GM21825 (cell line): Measurements from ENCODE around the gene GGT7.
A peak's percentile ranks its signal among the peaks of the same experiment; 100 is the strongest.
"Not testable (repeated sequence)": the region's sequence is repeated elsewhere in the genome, so short reads cannot be mapped to it uniquely, and the experiment has no call there.

ENCODE experiments used
- ATAC-seq: cut with Tn5 transposase; IDR thresholded peaks from one replicate; pipeline ENCODE4 v1.9.1; 2021; ENCODE audit warnings: mild to moderate bottlenecking, moderate library complexity; ENCODE audit not compliant: unreplicated experiment

Gene GGT7

DNA sequence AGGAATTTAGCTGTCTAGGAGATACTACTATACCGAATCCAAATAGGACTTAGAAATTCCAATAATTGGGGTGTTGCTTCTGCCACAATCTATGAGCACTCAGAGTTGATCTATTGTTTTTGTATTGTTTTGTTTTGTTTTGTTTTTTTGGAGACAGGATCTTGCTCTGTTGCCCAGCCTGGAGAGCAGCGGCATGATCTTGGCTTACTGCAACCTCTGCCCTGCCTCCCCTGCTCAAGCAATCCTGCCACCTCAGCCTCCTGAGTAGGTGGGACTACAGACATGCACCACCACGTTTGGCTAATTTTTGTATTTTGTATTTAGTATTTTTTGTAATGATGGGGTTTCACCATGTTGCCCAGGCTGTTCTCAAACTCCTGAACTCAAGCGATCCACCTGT lies 11.2 kb upstream of the GGT7 start:
- ATAC-seq = no peak

DNA sequence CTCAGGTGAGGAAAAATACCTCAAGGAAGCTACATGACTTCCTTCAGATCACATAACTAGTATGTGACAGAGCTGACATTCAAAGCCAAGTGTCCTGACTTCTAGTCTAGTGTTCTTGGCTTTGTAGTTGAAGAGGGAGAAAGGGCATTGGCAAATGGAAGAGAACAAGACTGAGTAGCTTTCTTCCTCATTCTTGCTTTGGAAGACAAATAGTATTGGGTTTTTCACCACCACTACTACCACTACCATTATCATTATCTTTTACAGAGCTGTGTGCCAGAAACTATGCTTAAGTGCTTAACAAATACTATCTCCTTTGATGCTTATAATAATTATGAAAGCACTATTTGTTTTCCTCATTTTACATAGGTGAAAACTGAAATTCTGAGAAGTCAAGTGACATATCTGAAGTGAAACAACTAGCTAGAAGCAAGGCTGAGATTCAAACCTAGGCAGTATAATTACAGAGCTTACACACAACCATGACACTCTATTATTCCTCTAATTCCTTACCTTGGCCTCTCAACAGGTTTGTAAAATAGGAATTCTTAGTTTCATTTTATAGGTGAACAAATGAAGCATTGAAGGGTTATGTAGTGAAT lies 10.5 kb upstream of the GGT7 start:
- no peak for ATAC-seq

DNA sequence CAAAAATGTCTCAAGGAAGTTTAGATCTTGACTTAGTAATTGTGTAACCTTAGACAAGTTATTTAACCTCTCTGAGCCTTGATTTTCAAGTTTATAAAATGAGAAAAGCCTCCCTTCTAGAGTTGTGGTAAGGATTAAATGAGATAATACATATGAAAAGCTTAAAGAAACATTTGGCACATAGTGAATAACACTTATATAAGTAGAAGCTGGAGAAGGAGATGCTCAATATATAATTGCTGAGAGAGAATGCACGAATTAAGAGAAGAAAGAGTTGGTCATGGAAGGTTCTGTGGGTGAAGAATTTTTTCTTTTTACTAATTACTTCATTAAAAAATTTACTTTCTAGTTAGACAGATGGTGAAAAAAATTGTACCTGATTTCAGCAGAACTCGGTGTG lies 9.0 kb upstream of the GGT7 start:
- no peak for ATAC-seq

DNA sequence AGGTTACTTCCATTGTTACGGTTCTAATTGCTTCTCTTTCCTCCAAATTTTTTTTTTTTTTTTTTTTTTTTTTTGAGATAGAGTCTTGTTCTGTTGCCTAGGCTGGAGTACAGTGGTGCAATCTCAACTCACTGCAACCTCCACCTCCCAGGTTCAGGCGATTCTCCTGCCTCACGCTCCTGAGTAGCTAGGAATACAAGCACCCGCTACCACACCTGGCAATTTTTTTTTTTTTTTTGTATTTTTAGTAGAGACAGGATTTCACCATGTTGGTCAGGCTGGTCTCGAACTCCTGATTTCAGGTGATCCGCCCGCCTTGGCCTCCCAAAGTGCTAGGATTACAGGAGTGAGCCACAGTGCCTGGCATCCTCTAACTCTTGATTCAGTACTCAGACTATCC lies 8.3 kb upstream of the GGT7 start:
- not testable (repeated sequence) for ATAC-seq

DNA sequence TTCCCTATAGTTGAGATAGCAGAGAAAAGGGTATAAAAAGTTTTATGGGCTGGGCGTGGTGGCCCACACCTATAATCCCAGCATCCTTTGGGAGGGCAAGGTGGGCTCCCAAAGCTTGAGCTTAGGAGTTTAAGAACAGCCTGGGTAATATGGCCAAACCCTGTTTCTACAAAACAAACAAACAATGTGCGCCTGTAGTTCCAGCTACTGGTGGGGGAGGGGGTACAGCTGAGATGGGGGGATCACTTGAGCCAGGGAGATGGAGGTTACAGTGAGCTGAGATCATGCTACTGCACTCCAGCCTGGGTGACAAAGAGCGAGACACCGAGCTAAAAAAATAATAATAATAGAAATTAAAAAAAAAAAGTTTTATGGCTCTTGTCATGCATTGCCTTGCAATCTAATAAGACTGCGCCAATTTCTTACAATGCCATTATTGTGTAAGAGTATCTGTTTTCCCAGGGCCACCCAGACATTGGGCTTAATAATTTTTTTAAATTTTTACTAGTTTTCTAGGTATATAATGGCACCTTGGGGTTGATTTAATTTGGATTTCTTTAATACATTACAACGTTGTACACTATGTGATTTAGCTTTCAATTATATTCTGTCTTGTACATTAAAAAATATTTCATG lies 7.7 kb upstream of the GGT7 start:
- no peak for ATAC-seq

DNA sequence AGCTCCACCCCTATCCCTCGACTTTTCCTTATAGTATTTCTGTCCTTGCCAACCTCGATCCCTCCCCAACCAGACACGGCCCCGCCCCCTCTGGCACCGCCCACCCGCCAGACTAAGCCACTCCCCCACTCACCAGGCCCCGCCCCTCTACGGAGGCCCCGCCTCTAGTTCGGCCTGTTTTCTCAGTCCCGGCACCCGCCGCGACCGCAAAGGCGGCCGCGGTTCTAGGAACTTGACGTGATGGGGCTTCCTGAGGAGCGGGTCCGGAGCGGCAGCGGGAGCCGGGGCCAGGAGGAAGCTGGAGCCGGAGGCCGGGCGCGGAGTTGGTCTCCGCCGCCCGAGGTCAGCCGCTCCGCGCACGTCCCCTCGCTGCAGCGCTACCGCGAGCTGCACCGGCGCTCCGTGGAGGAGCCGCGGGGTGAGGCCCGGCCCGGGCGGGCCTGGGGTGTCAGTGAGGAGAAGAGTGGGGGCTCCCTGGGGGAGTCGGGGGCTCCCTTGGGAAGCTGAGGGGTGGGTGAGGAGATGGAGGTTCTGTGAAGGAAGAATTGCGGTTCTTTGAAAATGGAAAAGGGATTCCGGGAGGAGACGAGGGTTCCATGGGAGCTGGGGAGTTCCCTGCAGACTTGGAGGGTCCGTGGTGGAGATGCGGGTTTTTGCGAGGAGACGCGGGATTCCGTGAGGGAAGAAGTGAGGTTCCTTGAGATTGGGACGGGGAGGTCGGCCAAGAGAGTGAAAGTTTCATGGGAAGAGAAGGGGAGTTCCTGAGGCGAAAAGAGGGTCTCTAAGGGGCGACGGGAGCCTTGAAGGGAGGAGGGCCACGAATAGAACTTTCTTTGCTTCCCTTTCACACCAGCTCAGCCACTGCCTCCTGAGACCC lies 4.0 kb upstream of the GGT7 start, which contains the start of gene ACSS2:
Gene ACSS2 (plus strand): TSS at position 207 of the 877 bp plus-strand sequence. CDS start 34 bp downstream, at position 241.
- no peak for ATAC-seq

DNA sequence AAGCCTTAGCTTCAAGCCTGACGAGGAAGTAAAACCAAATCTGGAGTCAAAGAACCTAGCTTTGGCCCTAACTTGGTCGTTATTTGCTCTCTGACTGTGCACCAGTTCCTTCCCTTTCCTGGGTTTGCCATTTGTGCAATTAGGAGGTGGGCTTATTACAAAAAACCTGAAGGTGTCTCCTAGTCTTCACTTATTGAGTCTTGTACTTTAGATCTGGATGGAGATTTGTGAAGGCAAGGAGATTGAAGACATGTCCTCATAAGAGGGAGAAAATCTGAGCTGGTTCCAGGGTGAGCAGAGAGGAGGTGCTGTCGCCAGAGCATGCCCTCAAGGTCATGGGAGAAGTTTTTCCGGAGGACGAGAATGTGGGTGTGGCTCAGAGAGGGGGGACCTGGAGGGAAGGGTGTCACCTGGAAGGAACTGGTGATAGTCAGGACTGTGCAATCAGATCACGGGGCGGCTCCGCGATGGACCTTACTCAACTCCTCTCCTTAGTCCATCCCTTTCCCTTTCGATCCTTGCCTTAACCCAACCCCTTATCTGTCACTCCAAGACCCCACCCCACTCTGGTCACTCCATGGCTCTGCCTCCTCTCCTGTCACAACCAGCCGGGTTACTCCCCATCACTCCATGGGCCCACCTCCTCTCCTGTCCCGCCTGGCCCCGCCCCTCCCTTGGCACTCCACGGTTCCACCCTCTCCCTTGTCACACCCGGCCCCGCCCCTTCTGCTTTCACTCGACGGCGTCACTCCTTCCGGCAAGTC lies 3.2 kb upstream of the GGT7 start:
- ATAC-seq = peak; percentile 69

DNA sequence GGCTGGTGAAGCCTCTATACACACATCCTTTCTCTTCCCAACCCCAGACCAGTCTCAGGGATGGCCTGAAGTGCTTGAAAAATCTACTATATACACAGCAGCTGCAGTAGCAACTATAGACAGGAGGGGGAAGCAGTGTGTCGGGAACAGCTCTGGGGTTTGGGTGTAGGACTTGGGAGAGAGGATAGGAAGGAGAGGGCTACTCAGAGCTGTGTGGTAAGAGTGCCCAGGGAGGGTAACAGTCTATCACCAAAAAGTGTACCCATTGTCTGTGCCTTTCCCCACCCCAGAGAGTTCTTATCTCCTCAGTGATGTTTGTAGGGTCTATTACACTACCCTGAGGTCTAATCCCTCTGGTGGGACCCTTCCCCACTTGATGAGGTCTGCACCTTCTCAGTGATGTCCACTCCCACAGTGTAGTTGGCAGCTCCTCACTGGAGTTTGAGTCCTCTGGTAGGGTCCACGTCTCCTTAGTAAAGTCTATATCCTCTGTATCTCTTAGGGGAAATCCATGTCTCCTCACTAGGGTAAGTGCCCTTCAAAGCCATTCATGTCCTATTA lies 1.5 kb upstream of the GGT7 start:
- no peak for ATAC-seq

DNA sequence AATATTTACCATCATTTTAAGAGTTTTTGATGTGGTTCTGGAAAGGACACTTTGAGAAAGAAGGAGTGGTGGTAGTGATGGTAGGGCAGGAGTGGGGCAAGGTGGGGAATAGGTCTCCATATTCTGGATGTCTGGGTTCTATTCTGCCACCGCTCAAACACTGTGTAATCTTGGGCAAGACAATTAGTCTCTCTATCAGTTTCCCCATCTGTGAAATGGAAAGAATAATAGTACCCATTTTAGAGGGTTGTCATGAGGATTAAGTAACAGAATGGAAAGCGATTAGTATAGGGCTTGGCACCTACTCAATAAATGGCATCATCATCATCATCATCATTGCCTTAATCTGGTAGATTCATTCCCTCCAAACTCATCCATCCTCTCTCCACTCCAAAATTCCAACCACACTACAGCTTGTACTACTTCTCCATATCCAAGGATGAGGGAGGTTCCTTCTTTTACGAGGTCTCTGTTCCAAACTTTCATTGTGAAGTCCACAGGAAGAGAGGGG lies 982 bp upstream of the GGT7 start:
- no peak for ATAC-seq

DNA sequence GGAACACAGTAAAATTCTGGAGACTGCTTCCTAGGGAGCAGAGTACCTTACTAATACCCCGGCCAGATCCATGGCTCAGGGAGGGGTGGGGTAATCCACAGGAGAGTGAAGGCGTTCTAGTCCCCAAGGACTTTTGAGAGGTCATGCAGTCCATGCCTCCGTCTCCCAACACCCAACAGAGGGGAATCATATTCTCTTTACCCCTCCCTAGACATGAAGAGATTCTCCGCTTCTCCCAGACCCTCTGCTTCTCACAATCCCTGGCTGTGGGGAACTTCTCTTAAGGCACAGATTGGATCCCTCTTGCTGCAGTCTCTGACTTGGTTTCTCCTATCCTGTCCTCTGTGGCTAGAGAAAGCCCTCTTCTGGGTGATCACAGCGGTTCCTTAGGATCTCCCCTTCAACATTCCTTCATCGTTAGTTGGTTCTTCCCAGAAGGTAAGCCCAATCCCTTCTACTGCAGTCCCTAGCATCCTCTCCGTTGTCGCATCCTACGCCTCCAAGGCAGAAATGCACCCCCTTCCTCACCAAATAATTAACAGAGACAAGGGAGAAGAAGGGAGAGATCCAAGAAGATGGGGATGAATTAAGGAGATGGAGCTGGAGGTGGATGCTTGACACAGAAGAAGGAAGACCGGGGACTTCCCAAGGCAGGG lies 562 bp downstream of the GGT7 start:
- ATAC-seq = no peak

DNA sequence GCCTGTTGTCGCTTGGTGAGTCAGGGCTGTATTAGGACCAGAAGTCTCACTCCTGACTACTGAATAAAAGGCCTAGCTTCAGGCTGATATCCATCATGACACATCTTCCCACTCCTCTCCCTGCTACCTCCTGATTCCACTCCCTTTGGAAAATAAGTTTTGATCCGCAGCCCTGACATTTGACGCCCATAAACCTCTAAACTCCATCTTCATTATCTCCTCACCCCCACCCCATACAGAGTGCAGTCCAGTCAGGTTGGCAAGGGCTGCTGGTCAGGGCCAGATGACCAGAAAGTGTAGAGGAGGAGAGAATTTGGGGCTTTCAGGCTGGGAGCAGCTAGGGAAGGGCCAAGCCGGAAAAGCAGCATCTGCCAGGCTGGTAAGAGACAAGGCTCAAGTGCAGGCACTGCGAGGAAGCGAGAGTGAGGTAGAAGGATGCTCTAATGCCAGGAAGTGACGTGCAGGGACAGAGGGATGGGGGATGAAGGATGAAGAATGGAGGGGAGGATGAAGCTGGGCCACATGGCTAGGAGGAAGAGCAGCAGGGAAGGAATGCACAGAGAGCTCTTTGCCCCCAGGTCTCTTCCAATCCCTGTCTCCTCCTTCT lies 1.2 kb downstream of the GGT7 start:
- no peak for ATAC-seq

DNA sequence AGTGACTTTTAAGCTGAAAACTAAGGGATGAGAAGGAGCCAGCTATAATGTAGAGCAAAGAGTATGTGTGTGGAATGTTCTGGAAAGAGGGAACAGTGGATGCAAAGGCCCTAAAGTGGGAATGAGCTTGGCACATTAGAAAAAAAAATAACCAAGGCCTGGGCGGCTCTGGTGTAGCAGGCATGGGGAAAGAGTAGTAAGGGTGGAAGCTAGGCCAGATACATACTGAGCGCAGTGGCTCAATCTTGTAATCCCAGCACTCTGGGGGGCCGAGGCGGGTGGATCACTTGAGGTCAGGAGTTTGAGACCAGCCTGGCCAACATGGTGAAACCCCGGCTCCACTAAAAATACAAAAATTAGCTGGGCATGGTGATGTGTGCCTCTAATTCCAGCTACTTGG lies 8.4 kb downstream of the GGT7 start:
- no peak for ATAC-seq

DNA sequence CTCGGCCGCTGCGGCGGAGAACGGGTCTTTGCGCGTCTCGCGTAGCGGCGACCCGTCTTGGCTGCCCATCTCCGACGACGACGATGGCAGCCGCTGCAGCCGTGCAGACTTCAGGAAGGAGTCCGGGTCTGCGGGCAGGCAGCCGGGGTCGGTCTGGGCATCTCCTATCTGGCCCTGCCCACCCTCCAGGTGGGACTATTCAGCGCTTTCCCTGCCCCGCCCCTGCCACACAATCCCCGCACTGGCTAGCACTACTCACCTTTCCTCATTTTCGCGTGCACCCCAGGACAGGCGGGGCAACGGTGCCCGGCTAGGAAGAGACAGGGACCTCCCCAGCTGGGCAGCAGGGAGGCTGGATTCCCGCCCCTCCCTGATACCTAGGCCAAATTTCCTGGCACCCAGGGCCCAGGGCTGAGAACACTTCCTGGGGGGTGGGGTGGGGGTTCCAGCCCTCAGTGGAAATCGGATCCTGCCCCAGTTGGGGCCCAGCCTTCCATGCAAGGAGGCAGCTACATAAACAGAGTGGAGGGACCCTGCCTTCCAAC lies 9.2 kb downstream of the GGT7 start:
- ATAC-seq = no peak

DNA sequence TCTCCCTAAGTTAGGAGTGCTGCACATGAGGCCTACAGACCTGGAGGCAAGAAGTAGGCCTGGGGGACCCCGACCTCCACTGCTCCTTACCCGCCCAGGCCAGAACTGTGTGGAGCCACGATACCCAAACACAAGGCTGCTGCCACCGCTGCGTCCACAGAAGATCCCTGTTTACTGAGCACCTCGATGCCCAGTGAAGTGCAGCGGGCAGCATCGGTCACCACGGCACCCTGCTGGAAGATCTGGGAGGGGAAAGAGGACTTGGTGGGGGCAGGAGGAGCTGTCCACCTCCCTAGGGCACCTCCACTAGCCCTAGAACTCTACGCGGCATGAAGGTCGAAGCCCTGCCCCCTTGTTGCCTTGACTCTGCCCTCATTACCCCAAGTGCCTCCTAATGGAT lies 9.9 kb downstream of the GGT7 start:
- no peak for ATAC-seq

DNA sequence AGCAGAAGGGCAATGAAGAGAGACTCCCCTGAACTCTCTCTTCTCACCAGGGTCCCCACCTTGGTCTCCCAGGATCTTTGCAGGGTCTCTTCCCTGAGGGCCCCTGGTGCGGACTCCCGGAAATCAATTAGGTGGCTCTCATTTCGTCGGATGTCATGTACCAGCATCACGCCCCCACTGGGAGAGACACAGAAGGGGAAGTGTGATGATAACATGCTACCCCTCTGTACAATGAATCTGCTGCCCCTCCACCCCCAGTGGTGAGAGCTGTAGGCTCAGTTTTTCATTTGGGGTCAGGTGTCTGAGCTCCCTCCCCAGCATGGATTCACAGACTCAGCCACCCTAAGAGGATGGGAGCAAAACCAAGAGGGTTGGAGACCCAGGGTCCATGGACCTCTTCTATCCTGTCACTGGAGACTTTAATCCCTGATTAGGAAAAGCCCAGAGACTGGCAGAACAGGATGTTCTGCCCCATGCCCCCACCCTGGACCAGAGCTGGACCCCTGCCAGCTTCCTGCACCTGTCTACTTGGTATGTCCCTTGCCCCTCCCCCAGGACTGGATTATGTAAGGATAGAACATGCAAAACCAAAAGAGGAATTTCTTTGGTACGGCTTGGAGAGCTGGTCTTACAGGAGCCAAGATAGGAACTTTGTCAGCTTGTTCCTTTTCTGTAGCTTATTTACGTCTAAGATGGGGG lies 11.1 kb downstream of the GGT7 start:
- no peak for ATAC-seq

DNA sequence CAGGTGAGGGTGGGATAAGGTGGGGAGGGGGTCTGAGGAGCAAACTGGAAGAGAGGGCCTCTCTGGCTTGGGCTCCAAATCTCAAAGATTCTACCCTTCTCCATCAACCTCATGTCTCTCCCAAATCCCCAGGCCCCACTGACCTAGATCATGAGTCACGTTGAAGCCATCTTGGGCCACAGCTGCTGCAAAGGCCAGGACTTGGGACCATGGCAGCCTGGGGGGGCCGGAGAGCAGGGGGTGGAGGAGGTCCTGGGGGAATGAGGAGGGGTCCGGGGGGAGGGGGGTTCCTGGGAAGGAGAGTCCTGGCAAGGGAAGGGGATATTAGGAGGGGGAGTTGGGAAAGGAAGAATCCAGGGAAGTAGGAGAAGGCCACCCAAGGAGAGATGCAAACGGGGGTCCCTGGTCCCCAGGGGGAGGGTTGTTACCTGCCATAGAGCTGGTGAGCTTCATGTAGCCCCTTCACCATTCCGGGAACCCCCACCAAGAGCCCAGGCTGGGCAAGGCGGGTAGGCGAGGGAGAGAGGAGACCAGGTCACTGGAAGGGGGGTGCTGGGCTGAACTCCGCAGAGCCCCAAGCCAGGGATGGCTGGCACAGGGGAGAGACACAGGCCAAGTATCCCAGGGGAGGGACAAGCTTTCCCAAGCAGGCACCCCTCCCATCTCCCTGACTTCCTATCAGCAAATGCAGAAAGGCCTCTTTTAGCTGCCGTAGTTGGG lies 12.7 kb downstream of the GGT7 start:
- no peak for ATAC-seq

DNA sequence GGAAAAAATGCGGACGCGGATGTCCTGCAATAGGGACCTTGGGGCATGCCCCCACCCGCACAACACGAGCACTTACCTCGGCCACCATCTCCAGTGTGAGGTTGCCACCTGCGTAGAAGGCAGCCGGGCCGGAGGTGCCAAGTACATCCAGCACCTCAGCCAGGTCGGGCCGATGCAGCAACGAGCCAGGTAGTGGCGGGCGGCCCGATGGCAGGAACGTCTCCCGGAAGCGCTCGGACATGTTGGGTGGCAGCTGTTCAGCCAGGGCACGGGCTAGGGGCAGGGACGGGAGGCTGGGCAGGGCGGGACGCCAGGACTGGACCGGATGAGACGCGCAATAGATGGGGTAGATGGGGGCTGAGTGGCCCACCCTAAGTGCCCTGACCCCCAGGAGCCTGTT lies 13.3 kb downstream of the GGT7 start:
- ATAC-seq = no peak

DNA sequence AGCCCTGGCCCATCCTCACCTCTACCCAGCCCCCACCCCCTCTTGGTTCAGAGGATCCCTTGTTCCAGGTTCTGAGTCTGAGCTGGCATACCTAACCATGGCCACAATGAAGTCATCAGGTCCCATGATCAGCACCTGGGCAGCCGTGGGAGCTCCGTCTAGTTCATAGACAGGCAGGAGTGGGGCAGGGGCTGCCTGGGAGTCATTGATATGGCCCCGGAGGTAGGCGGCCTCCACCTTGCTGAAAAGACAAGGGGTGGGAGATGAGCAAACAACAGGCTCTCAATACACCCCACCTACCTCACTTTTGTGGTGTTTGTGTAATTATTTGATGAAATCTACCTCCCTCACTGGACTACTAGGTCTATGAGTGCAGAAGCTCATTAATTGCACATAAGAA lies 20.4 kb downstream of the GGT7 start:
- ATAC-seq = no peak
